Ramos (cell line): ENCODE measurements around the gene NTNG2.
"Not testable (repeated sequence)": the region's sequence is repeated elsewhere in the genome, so short reads cannot be mapped to it uniquely, and the experiment has no call there.

Source experiments
- in situ Hi-C: fragments of 300-500 bp; cut with MboI; formaldehyde crosslinking; loops from one replicate; pipeline ENCODE4 v1.14.3; 2022; ENCODE audit warnings: low sequenced_read_pairs; ENCODE audit not compliant: unreplicated experiment

Gene NTNG2

GRCh38 chr9:132161743-132162184 is at the start of gene NTNG2:
Gene NTNG2 (plus strand): TSS chr9:132162058. CDS start chr9:132166832, 4,774 bp downstream.
- in situ Hi-C loops, result no loop called here

- in situ Hi-C loops, result no loop called here
Observed at GRCh38 chr9:132114102-132114707, 47.7 kb upstream of the NTNG2 start.

GRCh38 chr9:132116583-132116982 is 45.3 kb upstream of the NTNG2 start:
- in situ Hi-C loops, result no loop called here

- in situ Hi-C loops, result no loop called here
Observed at GRCh38 chr9:132117694-132118093, 44.2 kb upstream of the NTNG2 start.

GRCh38 chr9:132121021-132121420 is 40.8 kb upstream of the NTNG2 start:
- in situ Hi-C loops, result no loop called here

GRCh38 chr9:132124800-132125199 is 37.1 kb upstream of the NTNG2 start:
- in situ Hi-C loops, result no loop called here

GRCh38 chr9:132125361-132125760 is 36.5 kb upstream of the NTNG2 start:
- in situ Hi-C loops, result no loop called here

- in situ Hi-C loops, result no loop called here
Observed at GRCh38 chr9:132125944-132126679, 35.7 kb upstream of the NTNG2 start.

- in situ Hi-C loops, result no loop called here
Observed at GRCh38 chr9:132126680-132127236, 35.1 kb upstream of the NTNG2 start.

- in situ Hi-C loops, result no loop called here
Observed at GRCh38 chr9:132127888-132128534, 33.8 kb upstream of the NTNG2 start.

- in situ Hi-C loops, result no loop called here
Observed at GRCh38 chr9:132129535-132129934, 32.3 kb upstream of the NTNG2 start.

- in situ Hi-C loops, result not testable (repeated sequence)
Observed at GRCh38 chr9:132134085-132134484, 27.8 kb upstream of the NTNG2 start.

- in situ Hi-C loops, result no loop called here
Observed at GRCh38 chr9:132135456-132135855, 26.4 kb upstream of the NTNG2 start.

- in situ Hi-C loops, result no loop called here
Observed at GRCh38 chr9:132136151-132136780, 25.6 kb upstream of the NTNG2 start.

GRCh38 chr9:132141344-132141947 is 20.4 kb upstream of the NTNG2 start:
- in situ Hi-C loops, result no loop called here

GRCh38 chr9:132141948-132142594 is 19.8 kb upstream of the NTNG2 start:
- in situ Hi-C loops, result no loop called here

GRCh38 chr9:132142924-132143323 is 18.9 kb upstream of the NTNG2 start:
- in situ Hi-C loops, result no loop called here

- in situ Hi-C loops, result no loop called here
Observed at GRCh38 chr9:132143359-132143758, 18.5 kb upstream of the NTNG2 start.

- in situ Hi-C loops, result no loop called here
Observed at GRCh38 chr9:132144708-132145365, 17.0 kb upstream of the NTNG2 start.
